ENCODE data around the gene ADGRD1.

The ADGRD1 gene

GRCh38 chr12:131094831-131095805 is 141.4 kb downstream of the ADGRD1 start:
- TF ChIP-seq POLR2AphosphoS5 (IDR thresholded peaks at IDR 0.05; ENCODE audit: low read depth, low read length) (no peak), FOXP2 (optimal IDR thresholded peaks at IDR 0.05; ENCODE audit: borderline replicate concordance, extremely low read depth, extremely low read length, insufficient read depth) (no peak), SIN3A (IDR thresholded peaks at IDR 0.05; ENCODE audit: borderline replicate concordance, insufficient read depth, low read length) (no peak), TAF1 (IDR thresholded peaks at IDR 0.05; ENCODE audit: borderline replicate concordance, insufficient read depth, low read length) (no peak)
- TF ChIP-seq, protein P1, sequence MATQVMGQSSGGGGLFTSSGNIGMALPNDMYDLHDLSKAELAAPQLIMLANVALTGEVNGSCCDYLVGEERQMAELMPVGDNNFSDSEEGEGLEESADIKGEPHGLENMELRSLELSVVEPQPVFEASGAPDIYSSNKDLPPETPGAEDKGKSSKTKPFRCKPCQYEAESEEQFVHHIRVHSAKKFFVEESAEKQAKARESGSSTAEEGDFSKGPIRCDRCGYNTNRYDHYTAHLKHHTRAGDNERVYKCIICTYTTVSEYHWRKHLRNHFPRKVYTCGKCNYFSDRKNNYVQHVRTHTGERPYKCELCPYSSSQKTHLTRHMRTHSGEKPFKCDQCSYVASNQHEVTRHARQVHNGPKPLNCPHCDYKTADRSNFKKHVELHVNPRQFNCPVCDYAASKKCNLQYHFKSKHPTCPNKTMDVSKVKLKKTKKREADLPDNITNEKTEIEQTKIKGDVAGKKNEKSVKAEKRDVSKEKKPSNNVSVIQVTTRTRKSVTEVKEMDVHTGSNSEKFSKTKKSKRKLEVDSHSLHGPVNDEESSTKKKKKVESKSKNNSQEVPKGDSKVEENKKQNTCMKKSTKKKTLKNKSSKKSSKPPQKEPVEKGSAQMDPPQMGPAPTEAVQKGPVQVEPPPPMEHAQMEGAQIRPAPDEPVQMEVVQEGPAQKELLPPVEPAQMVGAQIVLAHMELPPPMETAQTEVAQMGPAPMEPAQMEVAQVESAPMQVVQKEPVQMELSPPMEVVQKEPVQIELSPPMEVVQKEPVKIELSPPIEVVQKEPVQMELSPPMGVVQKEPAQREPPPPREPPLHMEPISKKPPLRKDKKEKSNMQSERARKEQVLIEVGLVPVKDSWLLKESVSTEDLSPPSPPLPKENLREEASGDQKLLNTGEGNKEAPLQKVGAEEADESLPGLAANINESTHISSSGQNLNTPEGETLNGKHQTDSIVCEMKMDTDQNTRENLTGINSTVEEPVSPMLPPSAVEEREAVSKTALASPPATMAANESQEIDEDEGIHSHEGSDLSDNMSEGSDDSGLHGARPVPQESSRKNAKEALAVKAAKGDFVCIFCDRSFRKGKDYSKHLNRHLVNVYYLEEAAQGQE (IDR thresholded peaks at IDR 0.05; ENCODE audit: insufficient read depth in 1 of 2, low read depth in 2 of 2, low read length in 2 of 2) = no peak

- TF ChIP-seq POLR2AphosphoS5 (IDR thresholded peaks at IDR 0.05; ENCODE audit: low read depth, low read length) (no peak), SIN3A (IDR thresholded peaks at IDR 0.05; ENCODE audit: borderline replicate concordance, insufficient read depth, low read length) (no peak), FOXP2 (optimal IDR thresholded peaks at IDR 0.05; ENCODE audit: borderline replicate concordance, extremely low read depth, extremely low read length, insufficient read depth) (no peak), TAF1 (IDR thresholded peaks at IDR 0.05; ENCODE audit: borderline replicate concordance, insufficient read depth, low read length) (no peak)
- TF ChIP-seq, protein P1 (IDR thresholded peaks at IDR 0.05; ENCODE audit: insufficient read depth in 1 of 2, low read depth in 2 of 2, low read length in 2 of 2) = no peak
Observed at GRCh38 chr12:131095826-131096680, 142.3 kb downstream of the ADGRD1 start.

GRCh38 chr12:131096681-131097181 is 143.0 kb downstream of the ADGRD1 start:
- TF ChIP-seq, protein P1 (IDR thresholded peaks at IDR 0.05; ENCODE audit: insufficient read depth in 1 of 2, low read depth in 2 of 2, low read length in 2 of 2) = no peak
- no peak for TF ChIP-seq POLR2AphosphoS5 (IDR thresholded peaks at IDR 0.05; ENCODE audit: low read depth, low read length)
- no peak for TF ChIP-seq TAF1 (IDR thresholded peaks at IDR 0.05; ENCODE audit: borderline replicate concordance, insufficient read depth, low read length)
- TF ChIP-seq SIN3A (IDR thresholded peaks at IDR 0.05; ENCODE audit: borderline replicate concordance, insufficient read depth, low read length) = no peak
- TF ChIP-seq FOXP2 (optimal IDR thresholded peaks at IDR 0.05; ENCODE audit: borderline replicate concordance, extremely low read depth, extremely low read length, insufficient read depth) = no peak

GRCh38 chr12:131097202-131098177 is 143.8 kb downstream of the ADGRD1 start:
- TF ChIP-seq POLR2AphosphoS5 (IDR thresholded peaks at IDR 0.05; ENCODE audit: low read depth, low read length) (no peak), TAF1 (IDR thresholded peaks at IDR 0.05; ENCODE audit: borderline replicate concordance, insufficient read depth, low read length) (no peak), SIN3A (IDR thresholded peaks at IDR 0.05; ENCODE audit: borderline replicate concordance, insufficient read depth, low read length) (no peak), FOXP2 (optimal IDR thresholded peaks at IDR 0.05; ENCODE audit: borderline replicate concordance, extremely low read depth, extremely low read length, insufficient read depth) (no peak)
- TF ChIP-seq, protein P1 (IDR thresholded peaks at IDR 0.05; ENCODE audit: insufficient read depth in 1 of 2, low read depth in 2 of 2, low read length in 2 of 2) = no peak

Measured in PFSK-1 (cell line).